CD4-positive, alpha-beta T cell treated with Interleukin-6 at 100 ng/mL for 8 hours (primary cell): ENCODE measurements around the gene SERTAD4.

ENCODE experiments used
- DNase-seq: peaks from one replicate; pipeline ENCODE4 v3.0.0-alpha.2; 2020; ENCODE audit warnings: mixed read lengths, low spot score

Gene SERTAD4

GRCh38 chr1:210233216-210233494 lies 559 bp downstream of the SERTAD4 start:
- DNase-seq: no peak

- no peak for DNase-seq
Measured at GRCh38 chr1:210233495-210234328, 1.1 kb downstream of the SERTAD4 start.

GRCh38 chr1:210234329-210234757 lies 1.7 kb downstream of the SERTAD4 start:
- no peak for DNase-seq

GRCh38 chr1:210235363-210236053 lies 2.9 kb downstream of the SERTAD4 start:
- DNase-seq: no peak

- no peak for DNase-seq
Measured at GRCh38 chr1:210236386-210236839, 3.8 kb downstream of the SERTAD4 start.

GRCh38 chr1:210236840-210237409 lies 4.3 kb downstream of the SERTAD4 start:
- DNase-seq: no peak

GRCh38 chr1:210237479-210237878 lies 4.9 kb downstream of the SERTAD4 start:
- no peak for DNase-seq

- no peak for DNase-seq
Measured at GRCh38 chr1:210237981-210238380, 5.4 kb downstream of the SERTAD4 start.

GRCh38 chr1:210239349-210240111 lies 6.9 kb downstream of the SERTAD4 start:
- no peak for DNase-seq

- DNase-seq: no peak
Measured at GRCh38 chr1:210241121-210241520, 8.5 kb downstream of the SERTAD4 start.

- DNase-seq: no peak
Measured at GRCh38 chr1:210244746-210245367, 12.3 kb downstream of the SERTAD4 start.

GRCh38 chr1:210246447-210246846 lies 13.9 kb downstream of the SERTAD4 start:
- DNase-seq: no peak

GRCh38 chr1:210248341-210248740 lies 15.7 kb downstream of the SERTAD4 start:
- no peak for DNase-seq

GRCh38 chr1:210250665-210250997 lies 18.0 kb downstream of the SERTAD4 start:
- no peak for DNase-seq

GRCh38 chr1:210250998-210251679 lies 18.5 kb downstream of the SERTAD4 start:
- DNase-seq: no peak

GRCh38 chr1:210251680-210252490 lies 19.3 kb downstream of the SERTAD4 start:
- no peak for DNase-seq

GRCh38 chr1:210252621-210253051 lies 20.0 kb downstream of the SERTAD4 start:
- no peak for DNase-seq

- DNase-seq: no peak
Measured at GRCh38 chr1:210254298-210254697, 21.7 kb downstream of the SERTAD4 start.

- DNase-seq: no peak
Measured at GRCh38 chr1:210257698-210258529, 25.3 kb downstream of the SERTAD4 start.

GRCh38 chr1:210259561-210259960 lies 27.0 kb downstream of the SERTAD4 start:
- DNase-seq: no peak
